RWPE2 (cell line): ENCODE results near the gene SMC6.

Source experiments
- ATAC-seq: fragments of 200-7000 bp; cut with Tn5 transposase; 3 replicates; pipeline ENCODE4 v1.9.1; 2021; ENCODE audit warnings: low read depth
- DNase-seq: peaks from one replicate; pipeline ENCODE4 v3.0.0-alpha.2; 2020; ENCODE audit warnings: low spot score
- H3K27ac ChIP-seq: fragments of 450-650 bp; 2 replicates; pipeline ENCODE4 v1.5.1; 2017; ENCODE audit warnings: mild to moderate bottlenecking; ENCODE audit not compliant: poor library complexity, severe bottlenecking
- H3K27me3 ChIP-seq: fragments of 250-450 bp; sonication (Bioruptor Pico); 2 replicates; pipeline ENCODE4 v1.5.1; 2021; ENCODE audit warnings: mild to moderate bottlenecking, moderate library complexity; ENCODE audit not compliant: insufficient read depth, poor library complexity, severe bottlenecking
- H3K36me3 ChIP-seq: fragments of 250-450 bp; sonication (Bioruptor Pico); 2 replicates; pipeline ENCODE4 v1.5.1; 2020; ENCODE audit warnings: low read depth, mild to moderate bottlenecking, moderate library complexity
- H3K4me1 ChIP-seq: fragments of 250-450 bp; sonication (Bioruptor Pico); 2 replicates; pipeline ENCODE4 v1.5.1; 2021; ENCODE audit warnings: mild to moderate bottlenecking, moderate library complexity; ENCODE audit not compliant: insufficient read depth, poor library complexity, severe bottlenecking
- H3K4me3 ChIP-seq: fragments of 250-450 bp; sonication (Bioruptor Pico); 2 replicates; pipeline ENCODE4 v1.5.1; 2021; ENCODE audit warnings: mild to moderate bottlenecking, moderate library complexity; ENCODE audit not compliant: severe bottlenecking
- H3K9me3 ChIP-seq: fragments of 250-450 bp; sonication (Bioruptor Pico); 2 replicates; pipeline ENCODE4 v1.5.1; 2021; ENCODE audit warnings: mild to moderate bottlenecking, moderate library complexity; ENCODE audit not compliant: severe bottlenecking
- TF ChIP-seq, protein P1 (sequence below): fragments of 450-650 bp; IDR thresholded peaks from one replicate; pipeline ENCODE4 v1.5.1; 2017; ENCODE audit warnings: mild to moderate bottlenecking, moderate library complexity; ENCODE audit not compliant: poor library complexity, severe bottlenecking

SMC6 gene

DNA sequence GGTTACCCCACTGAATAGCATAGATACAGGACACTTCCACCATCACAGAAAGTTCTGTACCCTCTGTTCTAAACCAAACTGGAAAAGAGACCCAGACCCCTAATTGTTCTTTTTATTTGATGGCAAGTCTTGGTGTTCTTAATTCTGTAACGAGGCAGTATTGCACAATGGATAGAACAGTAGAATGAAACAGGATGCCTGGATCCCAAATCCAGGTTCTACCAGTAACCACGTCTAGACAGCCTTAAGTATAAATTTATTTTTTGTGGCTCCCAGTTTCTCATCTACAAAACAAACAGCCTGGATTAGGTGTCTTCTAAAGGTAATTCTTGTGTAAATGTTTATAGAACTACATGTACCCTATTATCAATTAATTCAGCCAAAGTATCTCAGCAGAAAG, 23.7 kb downstream of the SMC6 start:
- DNase-seq: no peak
- H3K9me3 ChIP-seq: no peaks in the 10 kb centered on the region
- no peaks in the 10 kb centered on the region for H3K27me3 ChIP-seq
- peaks cover 92% of the 10 kb centered on the region for H3K36me3 ChIP-seq
- H3K4me3 ChIP-seq: no peak overlapping the region
- no peaks in the 10 kb centered on the region for H3K4me1 ChIP-seq
- TF ChIP-seq, protein P1, sequence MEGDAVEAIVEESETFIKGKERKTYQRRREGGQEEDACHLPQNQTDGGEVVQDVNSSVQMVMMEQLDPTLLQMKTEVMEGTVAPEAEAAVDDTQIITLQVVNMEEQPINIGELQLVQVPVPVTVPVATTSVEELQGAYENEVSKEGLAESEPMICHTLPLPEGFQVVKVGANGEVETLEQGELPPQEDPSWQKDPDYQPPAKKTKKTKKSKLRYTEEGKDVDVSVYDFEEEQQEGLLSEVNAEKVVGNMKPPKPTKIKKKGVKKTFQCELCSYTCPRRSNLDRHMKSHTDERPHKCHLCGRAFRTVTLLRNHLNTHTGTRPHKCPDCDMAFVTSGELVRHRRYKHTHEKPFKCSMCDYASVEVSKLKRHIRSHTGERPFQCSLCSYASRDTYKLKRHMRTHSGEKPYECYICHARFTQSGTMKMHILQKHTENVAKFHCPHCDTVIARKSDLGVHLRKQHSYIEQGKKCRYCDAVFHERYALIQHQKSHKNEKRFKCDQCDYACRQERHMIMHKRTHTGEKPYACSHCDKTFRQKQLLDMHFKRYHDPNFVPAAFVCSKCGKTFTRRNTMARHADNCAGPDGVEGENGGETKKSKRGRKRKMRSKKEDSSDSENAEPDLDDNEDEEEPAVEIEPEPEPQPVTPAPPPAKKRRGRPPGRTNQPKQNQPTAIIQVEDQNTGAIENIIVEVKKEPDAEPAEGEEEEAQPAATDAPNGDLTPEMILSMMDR: no peak
- H3K27ac ChIP-seq: no peak overlapping the region
- ATAC-seq: no peak

DNA sequence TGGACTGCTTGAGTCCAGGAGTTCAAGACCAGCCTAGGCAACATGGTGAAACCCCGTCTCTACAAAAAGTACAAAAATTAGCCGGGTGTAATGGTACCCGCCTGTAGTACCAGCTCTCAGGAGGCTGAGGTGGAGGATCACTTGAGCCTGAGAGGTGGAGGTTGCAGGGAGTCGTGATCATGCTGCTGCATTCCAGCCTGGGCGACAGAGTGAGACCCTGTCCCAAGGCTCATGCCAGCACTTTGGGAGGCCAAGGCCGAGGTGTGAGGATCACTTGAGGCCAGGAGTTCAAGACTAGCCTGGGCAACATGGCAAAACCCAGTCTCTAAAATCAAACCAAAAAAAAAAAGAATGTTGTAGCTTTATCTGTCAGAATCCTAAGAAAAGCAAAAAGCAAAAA, 25.4 kb downstream of the SMC6 start:
- ATAC-seq: no peak
- DNase-seq: no peak
- Histone ChIP-seq H3K4me1 (no peaks in the 10 kb centered on the region), H3K4me3 (no peak overlapping the region), H3K36me3 (peaks cover 94% of the 10 kb centered on the region), H3K27ac (no peak overlapping the region), H3K9me3 (no peaks in the 10 kb centered on the region), H3K27me3 (no peaks in the 10 kb centered on the region)
- TF ChIP-seq, protein P1: no peak

DNA sequence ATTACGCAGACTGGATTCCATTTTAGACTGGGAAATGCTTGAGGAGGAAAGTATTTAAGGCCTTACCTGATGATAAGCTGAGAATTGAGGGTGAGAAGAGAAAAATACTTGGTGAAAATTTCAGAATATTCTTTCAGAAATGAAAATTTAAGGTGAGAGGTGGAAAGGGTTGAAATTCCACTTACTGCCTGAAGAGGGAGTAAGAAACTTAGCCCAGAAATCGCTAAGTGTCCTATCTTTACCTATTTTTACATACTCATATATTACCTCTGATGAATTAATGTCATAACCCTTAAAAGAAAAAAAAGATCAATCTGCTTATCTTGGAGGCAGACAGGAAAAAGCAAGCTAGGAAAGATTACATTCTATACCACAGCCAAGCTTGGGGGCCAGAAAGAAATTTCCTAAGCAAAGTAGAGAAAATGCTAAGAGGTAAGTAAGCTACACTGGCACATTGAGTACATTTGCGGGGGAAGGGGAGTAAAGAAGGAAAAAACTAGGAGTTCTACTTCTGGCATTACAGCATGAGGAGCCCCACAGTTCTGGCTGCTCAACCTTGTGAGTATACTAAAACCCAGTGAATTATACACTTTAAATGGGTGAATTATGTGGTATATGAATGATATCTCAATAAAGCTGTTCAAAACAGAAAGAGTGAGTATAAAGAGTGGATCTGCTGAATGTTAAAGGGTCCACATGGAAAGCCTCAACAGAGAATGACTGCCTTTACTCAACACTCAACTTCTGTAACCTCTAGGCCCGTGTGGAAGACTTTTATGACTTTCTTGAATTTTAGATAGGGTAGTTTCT, 33.8 kb downstream of the SMC6 start:
- ATAC-seq: no peak
- Histone ChIP-seq H3K27me3 (no peaks in the 10 kb centered on the region), H3K36me3 (peaks cover 96% of the 10 kb centered on the region), H3K4me1 (no peaks in the 10 kb centered on the region), H3K4me3 (no peak overlapping the region), H3K27ac (no peak overlapping the region), H3K9me3 (no peaks in the 10 kb centered on the region)
- DNase-seq: no peak
- TF ChIP-seq, protein P1: peak; percentile 85

DNA sequence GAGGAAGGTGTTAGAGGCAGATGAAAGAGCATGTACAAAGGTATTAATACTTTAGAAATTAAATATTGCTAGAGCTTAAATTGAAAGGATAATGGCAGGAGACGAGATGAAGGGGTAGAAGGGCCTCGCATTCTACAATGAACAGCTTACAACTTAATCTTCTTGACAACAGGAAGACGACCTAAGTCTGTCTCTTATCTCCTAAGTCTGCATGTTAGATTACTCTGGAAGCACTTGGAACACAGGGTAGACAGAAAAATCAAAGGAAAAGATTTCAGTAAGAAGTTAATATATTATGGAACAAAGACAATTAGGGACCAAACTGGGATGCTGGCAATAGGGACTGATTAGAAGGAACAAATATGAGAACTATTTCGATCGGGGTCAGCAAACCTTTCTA, 34.9 kb downstream of the SMC6 start:
- Histone ChIP-seq H3K9me3 (no peaks in the 10 kb centered on the region), H3K36me3 (peaks cover 94% of the 10 kb centered on the region), H3K4me3 (no peak overlapping the region), H3K27me3 (no peaks in the 10 kb centered on the region), H3K4me1 (no peaks in the 10 kb centered on the region), H3K27ac (no peak overlapping the region)
- DNase-seq (no peak), ATAC-seq (no peak)
- TF ChIP-seq, protein P1: no peak

DNA sequence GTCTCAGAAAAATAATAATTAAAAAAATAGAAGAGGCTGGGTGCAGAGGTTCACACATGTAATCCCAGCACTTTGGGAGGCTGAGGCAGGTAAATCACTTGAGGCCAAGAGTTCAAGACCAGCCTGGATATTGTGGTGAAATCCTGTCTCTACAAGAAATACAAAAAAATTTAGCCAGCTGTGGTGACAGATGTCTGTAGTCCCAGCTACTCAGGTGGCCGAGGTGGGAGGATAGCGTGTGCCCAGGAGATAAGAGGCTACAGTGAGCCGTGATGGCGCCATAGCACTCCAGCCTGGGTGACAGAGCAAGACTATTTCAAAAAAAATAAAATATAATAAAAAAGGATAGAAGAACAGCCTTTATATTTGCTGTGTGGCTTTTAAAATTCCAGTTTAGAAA, 35.9 kb downstream of the SMC6 start:
- no peak overlapping the region for H3K4me3 ChIP-seq
- H3K4me1 ChIP-seq: no peaks in the 10 kb centered on the region
- H3K27ac ChIP-seq: no peak overlapping the region
- H3K27me3 ChIP-seq: no peaks in the 10 kb centered on the region
- DNase-seq (no peak), ATAC-seq (no peak)
- H3K36me3 ChIP-seq: peaks cover 94% of the 10 kb centered on the region
- TF ChIP-seq, protein P1: no peak
- no peaks in the 10 kb centered on the region for H3K9me3 ChIP-seq
